Uterus (tissue), 2 donors: ENCODE measurements around the gene SPATA4.

ENCODE experiments used
- CTCF ChIP-seq, 4 experiments: fragments of 200-600 bp in 2 of 4; fragments of 450-650 bp in 2 of 4; sonication (generic) in 2 of 4; IDR thresholded peaks; one replicate each; pipeline ENCODE4 v1.5.1; 2016 to 2019; ENCODE audit warnings: antibody characterized with exemption in 4 of 4, mild to moderate bottlenecking in 2 of 4, moderate library complexity in 1 of 4
- POLR2A ChIP-seq, 2 donors: fragments of 450-650 bp; IDR thresholded peaks; one replicate each; pipeline ENCODE4 v1.6.1; 2016; ENCODE audit warnings: antibody characterized with exemption in 2 of 2, mild to moderate bottlenecking in 1 of 2, moderate library complexity in 1 of 2

DNA sequence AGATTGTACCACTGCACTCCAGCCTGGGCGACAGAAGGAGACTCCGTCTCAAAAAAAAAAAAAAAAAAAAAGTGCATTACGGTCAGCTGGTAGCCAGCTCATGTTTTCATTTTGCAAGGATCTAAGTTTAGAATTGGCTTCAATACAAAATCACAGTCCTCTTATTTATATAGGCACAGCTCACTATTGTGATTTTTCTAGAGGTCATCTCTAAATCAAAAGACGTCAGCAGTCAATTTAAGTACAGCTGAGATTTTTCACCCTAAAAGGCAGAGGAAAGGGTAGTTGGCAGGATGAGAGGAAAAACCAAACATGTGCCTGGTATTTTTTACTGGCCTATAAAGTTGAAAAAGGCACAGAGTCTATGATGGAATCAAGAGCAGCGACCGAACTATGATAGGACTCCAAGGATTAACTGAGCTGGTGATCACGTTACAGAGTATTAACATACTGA, 42.8 kb upstream of the SPATA4 start:
- no peak for TF ChIP-seq POLR2A (IDR thresholded peaks at IDR 0.05)
- no peak for TF ChIP-seq CTCF (IDR thresholded peaks at IDR 0.05)
